Activated T-helper 1 cell treated with anti-CD3 and anti-CD28 coated beads, Interleukin-2, amount 50 U/mL, for 16 hours (primary cell): ENCODE data around the gene SERPINH1.

Experiments
- DNase-seq, 2 donors: peaks; one replicate each; pipeline ENCODE4 v3.0.0-alpha.2; 2020; ENCODE audit warnings: low read depth in 1 of 2, low spot score in 1 of 2

Gene SERPINH1

DNA sequence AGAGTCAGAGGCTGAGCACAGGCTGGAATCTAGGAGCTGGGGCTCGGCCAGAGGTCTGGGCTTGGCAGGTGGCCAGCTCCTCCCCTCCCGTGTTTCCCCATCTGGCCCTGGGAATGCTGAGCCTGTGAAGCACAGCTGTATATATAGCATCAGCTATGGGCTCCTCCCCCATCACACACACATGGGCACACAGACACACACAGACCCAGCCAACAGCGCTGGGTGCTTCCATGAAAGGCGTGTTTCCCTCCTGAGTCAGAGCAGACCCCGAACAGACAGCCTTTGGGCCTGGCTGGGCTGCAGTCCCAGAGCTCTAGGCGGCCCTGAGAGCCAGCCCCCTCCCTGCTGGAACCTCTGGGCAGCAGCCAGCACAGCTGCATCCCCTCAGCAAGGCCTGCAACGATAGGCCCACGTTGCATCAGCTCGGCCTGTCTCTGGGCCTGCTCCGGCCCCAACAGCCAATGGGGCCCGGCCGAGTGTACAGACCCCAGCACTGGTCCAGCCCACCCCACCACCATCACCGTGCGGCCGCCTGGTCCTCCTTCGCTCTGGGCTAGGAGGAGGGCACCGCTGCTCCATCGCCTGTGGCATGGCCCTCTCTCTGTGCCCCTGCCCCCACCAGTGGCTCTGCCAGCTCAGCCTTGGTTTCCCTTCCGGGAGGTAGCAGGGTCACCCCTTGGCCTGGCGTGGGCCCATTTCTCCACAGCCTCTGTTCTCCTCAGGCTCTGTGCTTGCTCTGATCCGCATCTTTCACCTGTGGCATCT lies 7.6 kb upstream of the SERPINH1 start:
- DNase-seq: no peak

DNA sequence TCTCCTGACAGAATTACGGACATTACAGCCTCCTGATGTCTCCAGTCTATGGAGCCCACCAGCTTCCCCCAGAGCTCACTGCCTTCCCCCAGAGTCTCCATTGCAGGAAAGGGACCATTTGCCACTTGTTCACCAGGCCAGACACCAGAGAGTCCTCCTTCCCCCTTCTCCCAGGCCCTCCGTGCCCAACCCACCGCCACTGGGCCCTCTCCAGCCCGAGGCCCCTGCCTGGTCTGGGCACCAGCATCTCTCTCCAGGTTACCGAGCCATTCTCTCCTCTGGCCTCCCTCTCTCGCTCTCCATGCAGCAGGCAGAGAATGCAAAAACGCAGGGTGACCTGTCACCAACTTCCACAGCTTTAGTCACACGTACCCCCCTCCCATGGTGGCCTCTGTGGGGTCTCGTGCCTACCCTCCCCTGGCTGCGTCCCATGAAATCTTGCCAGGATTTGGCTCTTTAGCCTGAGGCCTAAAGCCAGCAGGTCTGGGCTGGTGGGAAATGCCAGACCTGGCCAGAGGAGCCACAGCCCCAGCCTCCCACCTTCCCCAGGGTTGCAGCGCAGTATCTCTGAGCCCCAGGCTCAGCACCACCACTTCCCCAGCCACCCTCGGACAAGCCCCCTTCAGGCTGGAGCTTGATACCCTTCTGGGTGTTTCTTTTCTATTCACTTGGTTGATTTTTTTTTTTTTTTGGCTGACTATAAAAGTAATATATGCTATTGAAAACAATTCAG lies 6.8 kb upstream of the SERPINH1 start:
- DNase-seq: no peak

DNA sequence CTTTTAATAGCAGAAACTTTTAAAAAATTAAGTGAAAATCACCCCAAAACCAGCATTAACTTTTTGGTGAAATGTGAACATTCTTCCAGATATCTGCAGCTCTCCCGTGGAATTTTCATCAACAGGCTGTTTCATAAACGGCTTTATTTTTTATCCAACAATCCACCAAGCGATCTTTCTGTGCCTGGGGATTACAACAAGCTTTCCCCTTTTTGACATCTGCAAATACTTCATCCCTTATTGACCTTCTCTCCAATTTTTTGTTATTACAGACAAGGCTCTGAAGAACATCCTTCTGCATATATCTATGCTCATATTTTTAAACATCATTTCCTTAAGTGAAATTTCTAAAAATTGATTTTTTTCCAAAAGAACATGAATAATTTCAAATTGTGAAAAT lies 5.8 kb upstream of the SERPINH1 start:
- no peak for DNase-seq

DNA sequence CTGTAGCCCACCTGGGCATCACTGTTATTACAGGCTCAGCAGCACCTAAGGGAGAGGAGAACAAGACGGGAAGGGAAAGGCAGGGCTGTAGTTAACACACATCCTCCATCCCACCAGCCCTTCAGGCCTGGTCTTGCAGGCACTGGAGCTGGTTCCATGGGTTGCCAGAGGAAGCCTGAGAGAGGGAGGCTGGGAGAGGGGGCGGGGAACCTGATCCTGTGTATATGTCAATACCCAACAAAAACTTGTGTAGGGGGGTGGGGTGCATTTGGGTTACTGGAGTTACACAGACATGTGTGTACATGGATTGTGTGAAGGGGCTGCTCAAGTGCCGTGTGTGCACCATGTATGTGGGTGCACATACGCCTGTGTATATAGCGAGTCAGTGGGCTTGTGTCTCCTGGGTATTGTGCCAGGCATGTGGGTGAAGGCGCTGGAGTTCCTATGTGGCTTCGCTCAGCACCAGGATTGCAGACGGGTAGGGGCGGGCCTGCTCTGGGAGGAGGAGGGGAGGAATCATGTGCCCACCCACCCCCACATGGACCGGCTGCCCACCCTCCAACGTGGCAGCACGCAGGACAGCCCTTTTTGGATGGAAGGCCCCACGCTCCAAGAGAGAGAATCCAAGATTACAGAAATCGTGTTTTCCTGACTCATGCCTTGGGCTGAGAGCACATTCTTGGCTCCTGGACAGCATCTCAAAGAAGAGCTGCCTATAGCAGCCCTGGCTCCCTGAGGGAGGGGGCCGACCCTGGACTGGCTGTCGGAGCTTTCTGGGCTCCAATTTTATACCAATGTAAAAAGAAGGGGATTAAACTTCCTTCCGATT lies 4.2 kb upstream of the SERPINH1 start:
- DNase-seq: no peak

DNA sequence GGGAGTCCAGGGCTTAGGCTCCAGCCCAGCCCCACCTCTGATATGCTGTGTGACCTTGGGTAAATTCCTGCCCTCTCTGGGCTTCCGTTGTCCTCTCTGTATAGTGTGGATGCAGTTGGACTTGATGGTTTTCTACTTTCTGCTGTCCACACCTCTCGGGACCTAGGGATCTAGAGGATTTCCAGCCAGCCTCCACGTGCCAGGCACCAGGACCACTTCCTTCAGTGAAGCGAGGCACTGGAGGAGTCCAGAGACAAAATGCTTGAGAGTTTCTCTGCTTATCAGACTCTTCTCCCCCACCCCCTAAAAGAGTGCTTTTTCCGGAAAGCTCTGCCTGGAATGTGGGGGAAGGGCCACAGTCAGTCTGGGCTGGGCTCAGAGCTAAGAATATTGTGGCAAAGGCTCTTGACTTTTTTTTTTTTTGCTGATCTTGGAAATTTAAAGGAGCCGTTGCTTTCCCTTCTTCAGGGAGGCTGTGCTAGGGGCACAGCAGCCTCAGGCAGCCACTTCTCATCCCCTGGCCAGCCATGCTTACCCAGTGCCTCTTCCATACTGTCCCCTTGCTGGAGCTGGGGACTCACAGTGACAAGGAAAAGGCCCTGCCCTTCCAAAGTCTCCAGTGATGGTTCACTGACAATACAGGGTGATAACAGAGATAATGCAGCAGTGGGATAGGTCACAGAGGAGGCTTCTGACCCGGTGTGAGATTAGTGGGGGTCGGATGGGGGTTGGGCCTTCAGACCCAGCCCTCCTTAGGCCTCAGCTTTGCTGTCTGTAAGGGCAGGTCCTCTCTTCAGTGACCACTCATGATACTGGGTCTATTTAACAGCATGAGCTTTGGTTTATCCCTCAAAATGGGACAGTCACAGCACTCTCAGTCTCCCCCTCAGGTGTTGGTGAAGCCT lies 2.9 kb upstream of the SERPINH1 start:
- no peak for DNase-seq

DNA sequence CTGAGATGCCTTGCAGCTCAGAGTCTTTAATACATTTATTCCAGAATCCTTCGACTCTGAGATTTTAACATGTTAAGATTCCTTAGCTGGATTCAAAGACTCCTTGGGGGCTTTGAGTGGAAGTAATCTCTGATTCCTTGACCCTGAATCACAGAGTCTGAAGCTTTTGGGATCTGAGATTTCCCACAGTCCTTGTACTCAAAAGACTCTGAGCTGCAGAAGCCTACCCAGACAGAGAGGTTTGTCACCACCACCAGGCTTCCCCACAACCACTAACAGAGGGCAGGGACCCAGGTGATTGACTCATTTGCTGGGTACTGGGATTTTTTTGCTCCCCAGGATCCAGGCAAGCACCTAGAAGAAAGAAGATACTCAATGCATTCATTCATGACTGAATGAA lies 1.4 kb upstream of the SERPINH1 start:
- DNase-seq: no peak

DNA sequence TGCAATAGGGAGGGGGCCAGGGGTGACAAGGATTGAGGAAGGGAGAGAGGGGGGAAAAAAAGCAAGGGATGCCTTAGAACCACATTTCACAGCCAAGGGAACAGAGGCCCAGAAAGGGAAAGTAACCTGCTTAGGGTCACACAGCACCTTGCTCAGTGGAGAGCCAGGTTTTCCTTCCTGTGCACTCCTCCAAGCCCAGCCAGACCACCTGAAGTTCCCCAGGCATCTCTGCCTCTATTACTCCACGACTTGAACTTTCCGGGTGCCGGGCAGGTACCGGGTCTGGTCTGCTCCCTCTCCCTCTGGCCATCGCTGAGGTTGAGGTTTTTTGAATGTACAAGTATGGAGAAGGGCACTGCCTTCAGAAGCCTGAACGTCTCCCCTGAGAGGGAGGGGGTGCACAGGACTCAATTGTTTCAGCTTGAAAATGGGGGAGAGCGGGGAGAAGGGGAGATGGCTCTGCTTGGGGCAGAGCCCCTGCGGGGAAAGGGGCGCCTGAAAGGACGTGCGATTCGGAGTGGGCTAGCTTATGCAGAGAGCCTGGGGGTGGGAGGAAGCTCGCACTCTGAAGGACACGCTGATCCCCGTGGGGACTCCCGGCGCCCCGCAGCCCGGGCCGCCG lies 516 bp upstream of the SERPINH1 start:
- no peak for DNase-seq

DNA sequence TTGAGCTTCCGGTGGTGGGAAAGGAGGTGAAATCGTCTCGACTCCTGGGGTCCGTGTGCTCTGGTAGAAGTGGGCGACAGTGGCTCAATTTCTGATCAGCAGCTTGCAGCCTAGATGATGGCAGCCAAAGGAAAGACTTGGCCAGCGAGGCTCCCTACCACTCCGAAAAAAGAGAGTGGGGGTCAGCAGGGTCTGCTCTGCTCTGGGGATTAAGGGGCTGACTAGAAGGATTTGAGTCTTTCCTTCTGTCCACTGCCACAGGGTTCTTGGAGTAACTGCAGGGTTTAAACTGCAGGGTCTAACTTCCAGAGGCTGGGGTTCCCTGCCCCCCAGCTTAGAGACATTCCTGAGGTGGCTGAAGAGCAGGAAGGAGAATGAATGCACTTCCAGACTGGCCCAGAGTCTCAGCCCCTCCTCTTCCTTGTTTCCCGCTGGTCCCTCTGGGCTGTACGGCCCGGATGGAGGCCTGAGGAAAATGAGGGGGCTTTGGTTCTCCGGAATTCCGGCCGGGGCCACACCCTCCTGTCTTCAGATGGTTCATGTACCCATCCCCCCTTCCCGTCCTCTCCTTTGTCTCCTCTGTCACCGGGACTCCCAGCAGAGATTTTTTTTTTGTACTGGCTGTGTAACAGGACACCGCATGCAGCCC lies 907 bp downstream of the SERPINH1 start:
- no peak for DNase-seq

DNA sequence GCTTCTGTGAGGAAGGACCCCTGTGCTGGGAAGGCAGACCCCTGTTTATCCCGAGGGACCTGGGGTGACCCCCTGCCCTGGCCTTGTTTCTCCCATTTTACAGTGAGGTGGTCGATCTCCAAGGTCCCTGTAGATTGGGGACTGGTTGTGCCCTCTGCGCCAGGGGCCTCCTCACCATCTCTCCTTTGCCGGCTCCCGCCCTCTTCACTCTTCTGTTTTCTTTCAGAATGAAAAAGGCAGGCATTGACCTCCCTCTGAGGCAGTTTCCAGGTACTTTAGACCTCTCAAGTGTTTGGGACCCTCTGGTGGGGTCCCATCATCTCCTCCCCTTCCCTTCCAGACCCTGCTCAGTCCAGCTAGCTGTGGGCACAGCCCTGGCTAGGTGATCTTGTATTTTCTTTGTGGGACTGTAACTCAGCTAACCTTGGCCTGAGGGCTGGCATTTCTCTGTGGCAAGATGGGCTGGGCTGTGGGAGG lies 1.5 kb downstream of the SERPINH1 start:
- no peak for DNase-seq

DNA sequence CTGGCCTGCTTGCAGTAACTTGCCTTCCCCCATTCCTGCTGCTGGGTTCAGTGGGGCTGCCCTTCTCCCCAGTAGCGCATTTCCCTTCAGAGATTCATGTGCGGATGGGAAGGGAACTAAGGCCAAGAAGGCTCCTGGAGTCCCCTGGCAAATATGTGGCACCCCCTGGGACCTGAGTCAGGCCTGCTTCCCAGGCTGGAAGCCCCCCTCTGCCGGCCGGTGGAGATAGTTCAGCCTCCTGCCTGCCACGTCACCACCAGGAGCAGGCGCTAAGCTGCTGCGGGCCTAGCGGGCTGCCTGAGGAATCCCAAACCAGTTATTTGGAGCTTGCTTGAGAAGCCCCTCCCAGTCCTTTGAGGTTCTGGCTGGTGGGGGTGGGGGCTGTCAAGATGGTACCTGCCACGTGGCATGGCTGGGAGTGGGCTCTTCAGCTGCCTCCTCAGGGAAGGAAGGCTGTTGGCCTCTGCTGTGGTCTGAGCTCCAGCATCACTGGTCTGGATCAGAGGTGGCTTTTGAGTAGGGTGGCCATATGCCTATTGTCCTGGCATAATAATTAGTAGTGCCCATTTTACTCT lies 2.0 kb downstream of the SERPINH1 start:
- DNase-seq: no peak

DNA sequence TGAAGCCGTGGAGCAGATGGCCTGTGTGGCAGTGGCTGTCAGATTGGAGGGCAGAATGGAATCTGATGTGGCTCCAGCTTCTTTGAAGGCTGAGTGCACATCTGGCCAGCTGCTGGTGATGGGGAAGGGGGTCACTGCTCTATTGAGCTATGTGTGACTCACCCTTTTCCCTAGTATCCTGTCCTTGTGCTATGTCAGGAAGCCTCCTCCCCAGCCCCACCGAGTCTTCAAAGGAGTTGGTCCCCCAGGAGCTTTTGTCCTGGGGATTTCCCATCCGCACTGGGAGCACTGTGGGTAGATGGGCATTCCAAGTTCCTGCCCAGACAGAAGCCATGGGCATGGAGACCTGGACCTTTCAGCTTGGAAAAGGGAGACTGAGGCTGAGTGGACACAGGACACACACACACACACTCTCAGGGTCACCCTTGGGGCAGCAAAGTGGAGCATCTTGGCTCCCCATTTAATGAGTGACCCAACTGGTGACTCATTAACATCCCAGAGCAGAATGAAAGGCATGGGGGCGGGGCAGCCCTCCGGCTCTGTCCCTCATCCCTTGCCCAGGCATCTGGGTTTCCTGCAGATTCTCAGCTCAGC lies 3.3 kb downstream of the SERPINH1 start:
- DNase-seq: no peak

DNA sequence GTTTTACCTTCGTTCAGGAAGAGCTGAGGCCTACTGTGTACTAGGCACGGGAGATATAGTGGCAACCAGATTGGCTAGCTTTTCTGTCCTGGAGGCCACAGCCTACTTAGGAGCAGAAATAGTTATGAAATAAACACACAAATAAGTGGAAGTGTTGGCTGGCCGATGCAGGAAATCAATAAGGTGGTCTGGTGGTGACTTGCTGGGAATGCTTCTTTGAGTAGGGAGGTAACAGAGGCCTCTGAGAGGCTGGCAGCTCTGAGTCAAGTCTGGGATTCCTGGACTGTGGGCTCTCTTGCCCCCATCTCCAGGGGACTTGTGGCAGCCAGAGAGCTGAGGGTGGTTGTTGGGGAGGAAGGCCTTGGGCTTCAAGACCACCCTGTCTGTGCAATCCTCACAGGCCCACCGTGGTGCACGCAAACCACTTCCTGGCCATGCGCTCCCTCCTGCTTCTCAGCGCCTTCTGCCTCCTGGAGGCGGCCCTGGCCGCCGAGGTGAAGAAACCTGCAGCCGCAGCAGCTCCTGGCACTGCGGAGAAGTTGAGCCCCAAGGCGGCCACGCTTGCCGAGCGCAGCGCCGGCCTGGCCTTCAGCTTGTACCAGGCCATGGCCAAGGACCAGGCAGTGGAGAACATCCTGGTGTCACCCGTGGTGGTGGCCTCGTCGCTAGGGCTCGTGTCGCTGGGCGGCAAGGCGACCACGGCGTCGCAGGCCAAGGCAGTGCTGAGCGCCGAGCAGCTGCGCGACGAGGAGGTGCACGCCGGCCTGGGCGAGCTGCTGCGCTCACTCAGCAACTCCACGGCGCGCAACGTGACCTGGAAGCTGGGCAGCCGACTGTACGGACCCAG lies 4.1 kb downstream of the SERPINH1 start:
- DNase-seq: no peak

DNA sequence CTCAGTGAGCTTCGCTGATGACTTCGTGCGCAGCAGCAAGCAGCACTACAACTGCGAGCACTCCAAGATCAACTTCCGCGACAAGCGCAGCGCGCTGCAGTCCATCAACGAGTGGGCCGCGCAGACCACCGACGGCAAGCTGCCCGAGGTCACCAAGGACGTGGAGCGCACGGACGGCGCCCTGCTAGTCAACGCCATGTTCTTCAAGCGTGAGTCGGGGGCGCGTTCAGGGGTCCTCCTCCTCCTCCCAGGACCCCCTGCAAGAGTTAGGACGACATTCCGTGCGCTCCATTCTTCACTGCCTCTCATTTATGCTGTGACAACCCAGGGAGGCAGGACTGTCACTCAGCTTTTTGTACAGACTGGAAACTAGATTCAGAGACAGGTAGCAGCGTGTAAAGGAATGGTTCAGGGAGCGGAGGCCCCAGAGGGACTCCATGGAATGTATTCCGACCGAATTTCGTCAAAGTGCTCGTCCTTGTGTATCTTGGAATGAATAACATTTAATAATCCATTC lies 4.8 kb downstream of the SERPINH1 start:
- no peak for DNase-seq

DNA sequence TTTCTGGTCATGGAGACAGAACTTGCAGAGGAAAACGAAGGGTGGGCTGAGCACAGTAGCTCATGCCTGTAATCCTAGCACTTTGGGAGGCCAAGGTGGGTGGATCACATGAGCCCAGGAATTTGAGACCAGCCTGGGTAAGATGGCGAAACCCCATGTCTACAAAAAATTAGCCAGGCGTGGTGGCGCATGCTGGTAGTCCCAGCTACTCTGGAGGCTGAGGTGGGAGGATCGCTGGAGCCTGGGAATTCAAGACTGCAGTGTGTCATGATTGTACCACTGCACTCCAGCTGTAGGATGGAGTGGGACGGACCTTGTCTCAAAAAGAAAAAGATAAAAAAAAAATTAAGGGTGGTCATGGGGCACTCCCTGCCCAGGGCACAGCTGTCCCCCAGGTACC lies 5.9 kb downstream of the SERPINH1 start:
- DNase-seq: no peak

DNA sequence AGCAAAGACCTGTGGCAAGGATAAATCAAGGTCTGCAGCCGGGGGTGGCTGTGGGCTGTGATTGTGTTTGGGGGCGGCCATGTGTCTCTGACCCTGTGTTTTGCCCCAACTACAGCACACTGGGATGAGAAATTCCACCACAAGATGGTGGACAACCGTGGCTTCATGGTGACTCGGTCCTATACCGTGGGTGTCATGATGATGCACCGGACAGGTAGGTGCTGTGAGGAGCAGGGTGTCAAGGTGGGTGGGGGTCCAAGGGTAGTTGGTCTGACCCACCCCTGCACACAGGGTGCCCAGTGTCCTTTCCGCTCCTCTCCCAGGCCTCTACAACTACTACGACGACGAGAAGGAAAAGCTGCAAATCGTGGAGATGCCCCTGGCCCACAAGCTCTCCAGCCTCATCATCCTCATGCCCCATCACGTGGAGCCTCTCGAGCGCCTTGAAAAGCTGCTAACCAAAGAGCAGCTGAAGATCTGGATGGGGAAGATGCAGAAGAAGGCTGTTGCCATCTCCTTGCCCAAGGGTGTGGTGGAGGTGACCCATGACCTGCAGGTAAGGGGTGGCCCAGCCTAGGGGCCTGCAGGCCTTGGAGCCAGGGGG lies 6.7 kb downstream of the SERPINH1 start:
- no peak for DNase-seq

DNA sequence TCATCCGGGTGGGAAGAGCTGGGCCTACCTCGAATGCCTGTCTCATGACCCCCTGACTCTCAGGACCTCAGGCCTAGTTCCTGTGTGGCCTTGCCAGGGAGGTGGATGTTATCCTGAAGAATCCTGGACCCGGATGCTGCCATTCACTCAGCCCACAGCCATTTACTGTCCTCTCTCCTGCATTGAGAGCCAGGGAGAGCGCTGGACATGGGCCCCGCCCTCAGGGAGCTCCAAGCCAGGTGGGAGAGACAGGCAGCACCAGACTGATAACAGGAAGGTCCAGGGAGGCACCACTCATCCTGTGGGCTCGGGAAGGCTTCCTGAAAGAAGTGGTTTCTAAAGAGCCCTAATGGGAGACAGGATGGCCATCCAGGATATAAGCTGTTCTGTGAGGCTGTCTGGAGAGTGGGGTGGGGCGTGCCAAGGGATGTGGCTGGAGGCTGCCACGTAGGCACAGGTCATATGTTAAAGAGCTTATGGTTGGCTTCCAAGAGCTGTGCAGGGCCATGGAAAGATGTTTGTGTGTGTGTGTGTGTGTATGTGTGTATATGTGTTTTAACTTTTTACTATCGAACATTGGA lies 8.6 kb downstream of the SERPINH1 start:
- no peak for DNase-seq

DNA sequence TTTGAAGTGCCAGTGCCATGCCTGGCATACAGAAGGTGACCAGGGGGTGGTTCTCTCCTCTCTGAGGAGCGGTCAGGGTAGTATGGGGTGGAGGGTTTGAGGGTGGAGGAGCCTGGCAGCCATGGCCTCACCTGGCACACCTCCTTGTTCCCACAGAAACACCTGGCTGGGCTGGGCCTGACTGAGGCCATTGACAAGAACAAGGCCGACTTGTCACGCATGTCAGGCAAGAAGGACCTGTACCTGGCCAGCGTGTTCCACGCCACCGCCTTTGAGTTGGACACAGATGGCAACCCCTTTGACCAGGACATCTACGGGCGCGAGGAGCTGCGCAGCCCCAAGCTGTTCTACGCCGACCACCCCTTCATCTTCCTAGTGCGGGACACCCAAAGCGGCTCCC lies 9.6 kb downstream of the SERPINH1 start:
- DNase-seq: no peak
